ENCODE measurements around the gene CEPT1.

Gene CEPT1

DNA sequence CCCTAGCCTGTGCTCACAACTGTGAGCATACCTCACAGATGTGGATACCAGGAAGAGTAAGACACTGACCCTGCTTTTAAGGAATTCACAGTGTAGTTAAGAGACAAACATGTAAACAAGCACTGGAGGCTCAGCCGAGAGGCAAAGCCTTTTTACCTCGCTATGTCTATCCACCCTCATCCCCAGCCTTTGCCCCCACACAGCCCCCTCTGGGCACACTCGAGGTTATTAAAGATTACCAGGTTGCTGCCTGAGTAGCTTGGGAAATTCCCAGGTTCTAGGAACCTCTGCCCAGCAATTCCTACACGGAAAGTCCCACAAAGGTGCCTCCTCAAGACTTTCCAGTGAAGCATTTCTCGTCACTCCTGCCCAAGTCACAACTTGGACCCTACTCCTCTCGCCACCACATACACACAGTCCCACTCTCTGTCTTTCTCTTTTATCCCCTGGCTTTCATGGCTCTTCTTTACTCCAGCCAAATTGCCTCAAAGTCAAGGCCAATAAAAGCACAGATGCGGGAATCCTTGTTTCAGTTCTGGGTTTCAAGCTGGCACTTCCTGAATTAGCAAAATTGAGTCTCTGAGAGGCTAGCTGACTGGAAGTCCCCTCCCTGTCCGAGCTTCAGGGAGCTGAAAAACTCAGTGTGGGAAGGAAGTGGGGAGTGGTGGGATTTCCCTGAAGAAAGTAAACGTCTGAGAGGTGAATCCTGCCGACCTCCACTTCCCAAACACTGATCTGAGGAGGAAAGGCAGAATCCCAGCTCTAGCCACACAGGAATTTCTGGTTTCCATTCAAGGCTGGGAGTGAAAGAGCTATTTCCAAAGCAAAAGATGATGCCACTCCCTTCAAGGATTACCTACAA, 52.9 kb downstream of the CEPT1 start:
- peak; percentile 28 for DNase-seq (ENCODE audit: low spot score)

- no peak for DNase-seq (ENCODE audit: low spot score)
Measured at GRCh38 chr1:111193712-111194480, 53.9 kb downstream of the CEPT1 start.

- no peak for DNase-seq (ENCODE audit: low spot score)
Measured at GRCh38 chr1:111195002-111195684, 55.1 kb downstream of the CEPT1 start.

DNA sequence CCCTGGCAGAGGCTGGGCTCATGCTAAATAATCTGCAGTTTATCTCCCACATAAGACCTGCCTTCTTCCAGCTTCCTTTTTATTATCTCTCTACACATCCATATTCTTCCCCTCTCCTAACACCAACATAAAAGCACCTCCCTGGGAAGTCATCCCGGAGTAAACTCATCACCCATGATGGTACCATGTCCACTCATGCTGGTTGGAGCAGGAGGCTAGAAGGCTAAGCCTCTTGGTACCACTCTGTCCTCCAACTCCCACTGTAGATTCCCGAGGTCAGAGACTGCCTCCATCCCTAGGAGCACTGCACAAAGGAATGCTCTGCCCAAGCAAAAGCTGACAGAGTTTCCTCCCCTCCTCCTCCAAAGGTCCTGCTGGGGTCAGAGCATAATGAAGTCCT, 56.2 kb downstream of the CEPT1 start:
- DNase-seq (ENCODE audit: low spot score) = no peak

DNA sequence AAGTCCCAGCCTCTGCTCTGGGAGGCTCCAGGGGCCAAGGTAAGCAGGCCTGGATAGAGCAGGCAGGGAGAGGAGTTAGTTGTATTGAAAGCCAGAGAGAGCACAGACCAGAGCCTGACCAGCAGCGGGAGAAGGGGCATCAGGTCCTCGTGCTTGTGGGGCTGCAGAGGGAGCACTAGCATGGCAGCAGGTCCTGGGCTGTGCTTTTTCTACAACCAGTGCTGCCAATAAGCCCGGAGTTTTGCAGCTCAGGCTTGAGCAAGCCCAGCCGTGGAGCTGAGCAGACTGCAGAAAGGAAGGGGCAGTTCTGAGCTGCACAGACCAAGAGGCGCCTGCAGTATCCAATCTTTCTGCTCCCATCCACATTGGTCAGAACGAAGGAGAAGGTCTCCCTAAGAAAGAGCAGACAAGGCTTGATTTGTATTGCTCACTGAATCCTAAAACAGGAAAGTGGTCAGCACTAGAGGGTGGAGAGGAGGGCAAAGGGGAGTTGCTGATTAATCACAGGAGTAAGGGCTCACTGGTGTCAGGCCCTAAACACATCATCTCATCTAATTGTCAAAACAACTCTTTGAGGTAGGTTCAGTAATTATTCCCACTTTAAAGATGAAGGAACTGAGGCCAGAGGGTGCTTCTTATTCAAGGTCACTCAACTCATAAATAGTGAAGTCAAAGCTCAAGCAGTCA, 57.7 kb downstream of the CEPT1 start:
- DNase-seq (ENCODE audit: low spot score) = peak; percentile 65

- DNase-seq (ENCODE audit: low spot score) = no peak
Measured at GRCh38 chr1:111198836-111199235, 58.8 kb downstream of the CEPT1 start.

- DNase-seq (ENCODE audit: low spot score) = no peak
Measured at GRCh38 chr1:111199329-111199728, 59.3 kb downstream of the CEPT1 start.

GRCh38 chr1:111199881-111200801, 60.1 kb downstream of the CEPT1 start, which contains the start of gene DENND2D:
TSS of gene DENND2D (minus strand) at chr1:111200646. CDS start at chr1:111200459, 187 bp downstream.
- DNase-seq (ENCODE audit: low spot score) = peak; percentile 64

DNA sequence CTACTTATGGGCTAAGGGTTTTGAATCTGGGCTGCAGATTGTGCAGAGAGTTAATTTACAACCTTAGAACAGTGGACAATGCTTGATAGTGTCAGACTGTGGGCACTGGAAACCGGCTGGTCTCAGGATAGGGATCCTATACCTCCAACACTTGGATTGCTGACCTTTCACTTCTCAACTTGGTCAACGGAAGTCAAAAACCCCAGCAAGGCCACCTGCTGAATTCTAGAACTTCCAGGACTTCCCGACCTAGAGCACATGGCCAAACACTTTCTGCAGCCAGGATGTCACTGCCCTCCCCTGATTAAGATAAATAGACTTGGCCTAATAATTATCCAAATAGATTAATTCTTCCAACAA, 60.8 kb downstream of the CEPT1 start:
- DNase-seq (ENCODE audit: low spot score) = no peak

GRCh38 chr1:111201275-111202090, 61.5 kb downstream of the CEPT1 start:
- DNase-seq (ENCODE audit: low spot score) = no peak

DNA sequence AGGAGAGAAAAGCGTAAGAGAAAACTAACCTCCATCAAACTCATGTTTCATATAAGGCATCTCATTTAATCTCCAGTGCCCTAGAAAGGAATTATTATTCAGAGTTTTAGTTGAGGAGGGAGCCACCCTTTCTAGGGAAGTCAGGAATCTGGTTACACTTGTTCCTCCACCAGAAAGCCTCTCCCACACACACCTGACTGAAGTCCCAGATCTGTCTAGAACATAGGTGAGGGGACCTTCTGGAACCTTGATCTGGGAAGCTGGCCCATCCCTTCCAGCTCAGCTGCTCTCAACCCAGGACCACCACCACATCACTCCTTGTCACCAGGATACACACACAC, 62.3 kb downstream of the CEPT1 start:
- no peak for DNase-seq (ENCODE audit: low spot score)

- no peak for DNase-seq (ENCODE audit: low spot score)
Measured at GRCh38 chr1:111202707-111203623, 62.9 kb downstream of the CEPT1 start.

DNA sequence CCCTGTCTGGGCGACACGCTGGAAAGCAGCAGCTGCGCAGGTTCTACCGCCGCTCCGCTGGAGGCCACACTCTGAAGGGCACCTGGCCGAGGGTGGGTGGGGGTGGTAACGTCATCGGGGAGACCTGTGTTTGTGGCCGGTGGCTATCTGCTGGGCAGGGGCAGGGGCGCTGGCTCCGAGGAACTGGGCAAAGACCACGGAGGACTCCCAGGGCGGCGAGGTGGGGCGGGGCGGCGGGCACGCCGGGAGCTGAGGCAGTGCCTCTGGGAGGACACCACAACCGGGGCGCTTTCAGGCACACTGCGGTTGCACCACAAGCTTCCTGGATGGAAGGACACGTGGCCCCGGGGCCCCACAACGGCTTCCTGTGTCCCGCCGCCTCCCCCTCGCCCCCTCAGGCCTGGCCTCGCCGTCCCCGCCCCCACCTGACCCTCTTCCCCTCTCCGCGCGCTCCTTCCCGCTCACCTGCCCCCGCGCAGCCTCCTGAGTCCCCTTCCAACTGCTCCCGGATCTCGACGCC, 63.7 kb downstream of the CEPT1 start:
- DNase-seq (ENCODE audit: low spot score) = peak; percentile 80

- peak; percentile 72 for DNase-seq (ENCODE audit: low spot score)
Measured at GRCh38 chr1:111204201-111204982, 64.4 kb downstream of the CEPT1 start.

DNA sequence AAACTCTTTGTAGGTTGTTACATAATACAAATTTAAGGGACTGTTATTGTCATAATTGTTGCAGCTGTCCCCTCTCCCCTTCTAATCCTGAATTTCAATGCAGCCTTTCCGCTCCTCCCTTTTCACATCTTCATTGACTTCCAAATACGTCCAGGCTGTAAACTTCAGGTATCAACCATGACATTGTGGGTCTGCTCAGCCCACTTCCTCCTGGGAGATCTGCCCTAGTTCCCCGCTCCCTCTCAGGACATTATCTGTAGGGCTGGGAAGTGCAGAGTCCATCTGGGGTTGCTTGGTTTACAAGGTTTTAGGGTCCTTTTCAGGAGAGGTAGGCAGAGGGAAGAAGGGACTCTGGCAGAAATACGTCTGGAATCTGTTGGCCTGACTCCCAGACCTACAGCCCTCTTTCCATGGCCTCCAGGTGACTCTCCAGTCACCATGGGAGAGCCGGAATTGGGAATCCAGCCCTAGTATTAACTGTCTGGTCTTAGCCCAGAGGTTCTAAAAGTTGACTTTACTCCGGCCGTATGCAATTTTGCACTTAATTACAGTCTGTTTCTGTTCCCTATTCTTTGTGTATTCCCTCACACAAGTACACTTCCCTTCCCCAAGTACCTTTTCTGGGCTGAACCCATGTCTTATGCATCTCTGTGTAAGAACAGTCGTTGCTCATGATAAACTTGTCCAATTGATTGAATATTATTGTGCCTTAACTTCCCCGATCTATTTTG, 65.1 kb downstream of the CEPT1 start:
- DNase-seq (ENCODE audit: low spot score) = no peak

- DNase-seq (ENCODE audit: low spot score) = no peak
Measured at GRCh38 chr1:111205714-111206050, 65.7 kb downstream of the CEPT1 start.

DNA sequence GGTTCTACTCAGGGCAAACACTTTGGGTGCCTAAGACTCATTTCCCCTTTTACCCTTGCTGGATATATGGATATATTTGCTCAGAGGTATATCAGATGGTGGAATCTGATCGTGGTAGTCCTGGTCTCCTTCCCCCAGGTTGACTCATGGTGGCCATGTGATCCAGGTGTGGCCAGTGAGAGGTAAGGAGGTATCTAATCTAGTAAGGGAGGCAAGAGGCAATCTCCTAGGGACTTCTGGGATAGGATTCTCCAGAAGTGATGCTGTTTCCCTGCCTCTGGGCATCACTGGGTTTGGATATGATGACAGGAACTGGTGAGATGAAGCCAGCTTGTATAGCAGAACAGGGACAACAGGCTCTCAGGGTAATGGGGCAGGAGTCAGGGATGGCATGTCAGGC, 68.9 kb downstream of the CEPT1 start:
- DNase-seq (ENCODE audit: low spot score) = no peak

All from CD4-positive, alpha-beta T cell treated with Interleukin-15 for 4 hours (primary cell).